ENCODE data around the gene DELE1. TPM values are rescaled to one million over a fixed set of nuclear protein-coding genes. Genes with fewer than 3 reads are reported as not detected.
A peak's percentile ranks its signal among the peaks of the same experiment; 100 is the strongest.

The DELE1 gene, protein sequence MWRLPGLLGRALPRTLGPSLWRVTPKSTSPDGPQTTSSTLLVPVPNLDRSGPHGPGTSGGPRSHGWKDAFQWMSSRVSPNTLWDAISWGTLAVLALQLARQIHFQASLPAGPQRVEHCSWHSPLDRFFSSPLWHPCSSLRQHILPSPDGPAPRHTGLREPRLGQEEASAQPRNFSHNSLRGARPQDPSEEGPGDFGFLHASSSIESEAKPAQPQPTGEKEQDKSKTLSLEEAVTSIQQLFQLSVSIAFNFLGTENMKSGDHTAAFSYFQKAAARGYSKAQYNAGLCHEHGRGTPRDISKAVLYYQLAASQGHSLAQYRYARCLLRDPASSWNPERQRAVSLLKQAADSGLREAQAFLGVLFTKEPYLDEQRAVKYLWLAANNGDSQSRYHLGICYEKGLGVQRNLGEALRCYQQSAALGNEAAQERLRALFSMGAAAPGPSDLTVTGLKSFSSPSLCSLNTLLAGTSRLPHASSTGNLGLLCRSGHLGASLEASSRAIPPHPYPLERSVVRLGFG
- total RNA-seq (2021) (79.3 to 83.8 TPM (median 81.5 TPM) in 3 replicates), Bru-seq, nascent RNA (percentile 85 among the genes with signal in this experiment)
- long read RNA-seq, experiment 1, full-length matches to known transcripts = 49 of 150 reads
- long read RNA-seq, experiment 1, partial matches to known transcripts = 37 of 150 reads
- long read RNA-seq, experiment 1, other reads (novel, unspliced or antisense) = 64 of 150 reads
- long read RNA-seq, experiment 2, full-length matches to known transcripts = 12 of 64 reads
- long read RNA-seq, experiment 2, partial matches to known transcripts = 18 of 64 reads
- long read RNA-seq, experiment 2, other reads (novel, unspliced or antisense) = 34 of 64 reads
- long read RNA-seq, experiment 3, full-length matches to known transcripts = 6 of 37 reads
- long read RNA-seq, experiment 3, partial matches to known transcripts = 16 of 37 reads
- long read RNA-seq, experiment 3, other reads (novel, unspliced or antisense) = 15 of 37 reads

DNA sequence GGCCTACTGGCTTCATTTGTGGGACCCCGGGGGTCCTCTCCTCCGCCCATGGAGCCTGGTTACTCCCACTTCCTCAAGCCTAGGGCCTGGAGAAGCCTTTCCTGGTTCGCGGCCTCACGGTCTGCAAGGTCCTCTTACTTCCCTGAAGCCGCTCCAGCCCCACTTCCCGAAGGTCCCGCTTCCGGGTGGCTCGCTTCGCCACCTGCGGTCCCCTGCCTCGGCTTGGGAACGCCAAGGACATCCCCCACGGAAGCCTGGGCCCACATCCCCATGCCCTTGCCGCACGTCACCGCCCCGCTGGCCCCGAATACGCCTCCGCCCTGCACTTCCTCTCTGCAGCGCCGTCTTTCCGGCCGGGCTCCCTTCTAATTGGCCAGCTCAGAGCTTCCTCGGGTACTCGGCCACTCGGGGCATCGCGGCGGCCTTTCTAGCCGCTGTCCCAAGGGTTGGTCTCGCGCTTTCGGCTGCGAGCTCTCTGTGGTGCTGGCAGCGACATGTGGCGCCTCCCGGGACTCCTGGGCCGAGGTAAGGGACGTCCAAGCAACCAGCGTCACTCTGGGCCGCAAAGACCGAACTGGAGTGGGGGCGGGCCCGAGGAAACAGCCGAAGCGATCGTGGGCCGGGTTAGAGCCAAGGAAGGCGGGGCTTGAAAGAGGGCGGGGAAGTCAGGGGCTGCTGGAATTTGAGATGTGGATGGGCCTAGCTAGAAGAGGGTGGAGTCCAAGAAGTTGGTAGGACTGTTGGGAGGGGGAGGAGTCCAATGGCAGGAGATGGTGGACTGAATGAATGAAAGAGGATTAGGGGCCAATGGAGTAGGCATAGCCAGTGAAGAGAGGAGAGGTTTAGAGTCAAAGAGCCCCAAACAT, at the start of gene DELE1:
Gene DELE1 (plus strand): TSS at position 424 of the 866 bp plus-strand sequence. CDS start 71 bp downstream, at position 495.
- ATAC-seq (peak; percentile 96), DNase-seq (ENCODE audit: low spot score) (peak; percentile 93)
- Mint-ChIP-seq H3K4me1 (peaks cover 15% of the 10 kb centered on the region), H3K36me3 (peaks cover 35% of the 10 kb centered on the region), H3K4me3 (peak within 1 kb of the TSS; percentile 67), H3K9me3 (no peaks in the 10 kb centered on the region), H3K27ac (peak within 1 kb of the TSS; percentile 87), H3K27me3 (ENCODE audit: low read depth) (no peaks in the 10 kb centered on the region)
- POLR2A ChIA-PET = interaction anchor here (0.7 to 1.9 kb wide), 17 partner anchors 9 to 259 kb away, joined by 3 to 10 read pairs (median 4); partner anchors contain the start of genes ARAP3, PCDH1, PCDH12 and RNF14
- CTCF ChIA-PET = interaction anchor here (0.6 to 3.3 kb wide), 28 partner anchors 8 to 510 kb away, joined by 3 to 39 read pairs (median 4); partner anchors contain the start of genes DIAPH1, GNPDA1, PCDH1 and PCDH12
- TF ChIP-seq, protein P1, sequence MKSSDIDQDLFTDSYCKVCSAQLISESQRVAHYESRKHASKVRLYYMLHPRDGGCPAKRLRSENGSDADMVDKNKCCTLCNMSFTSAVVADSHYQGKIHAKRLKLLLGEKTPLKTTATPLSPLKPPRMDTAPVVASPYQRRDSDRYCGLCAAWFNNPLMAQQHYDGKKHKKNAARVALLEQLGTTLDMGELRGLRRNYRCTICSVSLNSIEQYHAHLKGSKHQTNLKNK (CRISPR knock-in tag; IDR thresholded peaks at IDR 0.05) = no peak
- no peak for TF ChIP-seq ZBTB21 (CRISPR knock-in tag; IDR thresholded peaks at IDR 0.05; ENCODE audit: borderline replicate concordance)
- 0 out of 2 replicates have a peak, but pooled peaks have one; percentile 27 for TF ChIP-seq PRDM15 (CRISPR knock-in tag; IDR thresholded peaks at IDR 0.05)
- TF ChIP-seq ZNF671 (CRISPR knock-in tag; IDR thresholded peaks at IDR 0.05) = no peak
- peak; percentile 90; the same call in 1 of the 2 replicates for TF ChIP-seq FOXP1 (CRISPR knock-in tag; IDR thresholded peaks at IDR 0.05; ENCODE audit: borderline replicate concordance)
- TF ChIP-seq ZNF263 (CRISPR knock-in tag; IDR thresholded peaks at IDR 0.05; ENCODE audit: low read depth) = no peak
- TF ChIP-seq FOXJ3 (CRISPR knock-in tag; IDR thresholded peaks at IDR 0.05; ENCODE audit: borderline replicate concordance) = no peak
- 0 out of 2 replicates have a peak, but pooled peaks have one; percentile 48 for TF ChIP-seq ZNF232 (CRISPR knock-in tag; IDR thresholded peaks at IDR 0.05)
- TF ChIP-seq, protein P2, sequence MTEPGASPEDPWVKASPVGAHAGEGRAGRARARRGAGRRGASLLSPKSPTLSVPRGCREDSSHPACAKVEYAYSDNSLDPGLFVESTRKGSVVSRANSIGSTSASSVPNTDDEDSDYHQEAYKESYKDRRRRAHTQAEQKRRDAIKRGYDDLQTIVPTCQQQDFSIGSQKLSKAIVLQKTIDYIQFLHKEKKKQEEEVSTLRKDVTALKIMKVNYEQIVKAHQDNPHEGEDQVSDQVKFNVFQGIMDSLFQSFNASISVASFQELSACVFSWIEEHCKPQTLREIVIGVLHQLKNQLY (CRISPR knock-in tag; IDR thresholded peaks at IDR 0.05) = no peak
- TF ChIP-seq JAZF1 (CRISPR knock-in tag; IDR thresholded peaks at IDR 0.05) = no peak
- peak; percentile 80 for TF ChIP-seq CREM (CRISPR knock-in tag; IDR thresholded peaks at IDR 0.05)
- peak; percentile 58; the same call in 1 of the 2 replicates for TF ChIP-seq TEAD1 (CRISPR knock-in tag; IDR thresholded peaks at IDR 0.05)
- no peak for TF ChIP-seq JUN (CRISPR knock-in tag; IDR thresholded peaks at IDR 0.05)
- TF ChIP-seq, protein P3, sequence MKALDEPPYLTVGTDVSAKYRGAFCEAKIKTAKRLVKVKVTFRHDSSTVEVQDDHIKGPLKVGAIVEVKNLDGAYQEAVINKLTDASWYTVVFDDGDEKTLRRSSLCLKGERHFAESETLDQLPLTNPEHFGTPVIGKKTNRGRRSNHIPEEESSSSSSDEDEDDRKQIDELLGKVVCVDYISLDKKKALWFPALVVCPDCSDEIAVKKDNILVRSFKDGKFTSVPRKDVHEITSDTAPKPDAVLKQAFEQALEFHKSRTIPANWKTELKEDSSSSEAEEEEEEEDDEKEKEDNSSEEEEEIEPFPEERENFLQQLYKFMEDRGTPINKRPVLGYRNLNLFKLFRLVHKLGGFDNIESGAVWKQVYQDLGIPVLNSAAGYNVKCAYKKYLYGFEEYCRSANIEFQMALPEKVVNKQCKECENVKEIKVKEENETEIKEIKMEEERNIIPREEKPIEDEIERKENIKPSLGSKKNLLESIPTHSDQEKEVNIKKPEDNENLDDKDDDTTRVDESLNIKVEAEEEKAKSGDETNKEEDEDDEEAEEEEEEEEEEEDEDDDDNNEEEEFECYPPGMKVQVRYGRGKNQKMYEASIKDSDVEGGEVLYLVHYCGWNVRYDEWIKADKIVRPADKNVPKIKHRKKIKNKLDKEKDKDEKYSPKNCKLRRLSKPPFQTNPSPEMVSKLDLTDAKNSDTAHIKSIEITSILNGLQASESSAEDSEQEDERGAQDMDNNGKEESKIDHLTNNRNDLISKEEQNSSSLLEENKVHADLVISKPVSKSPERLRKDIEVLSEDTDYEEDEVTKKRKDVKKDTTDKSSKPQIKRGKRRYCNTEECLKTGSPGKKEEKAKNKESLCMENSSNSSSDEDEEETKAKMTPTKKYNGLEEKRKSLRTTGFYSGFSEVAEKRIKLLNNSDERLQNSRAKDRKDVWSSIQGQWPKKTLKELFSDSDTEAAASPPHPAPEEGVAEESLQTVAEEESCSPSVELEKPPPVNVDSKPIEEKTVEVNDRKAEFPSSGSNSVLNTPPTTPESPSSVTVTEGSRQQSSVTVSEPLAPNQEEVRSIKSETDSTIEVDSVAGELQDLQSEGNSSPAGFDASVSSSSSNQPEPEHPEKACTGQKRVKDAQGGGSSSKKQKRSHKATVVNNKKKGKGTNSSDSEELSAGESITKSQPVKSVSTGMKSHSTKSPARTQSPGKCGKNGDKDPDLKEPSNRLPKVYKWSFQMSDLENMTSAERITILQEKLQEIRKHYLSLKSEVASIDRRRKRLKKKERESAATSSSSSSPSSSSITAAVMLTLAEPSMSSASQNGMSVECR (CRISPR knock-in tag; IDR thresholded peaks at IDR 0.05; ENCODE audit: borderline replicate concordance) = peak; percentile 57; the same call in 1 of the 2 replicates
- TF ChIP-seq NFE2L1 (CRISPR knock-in tag; IDR thresholded peaks at IDR 0.05) = peak; percentile 71
- no peak for TF ChIP-seq ZNF416 (CRISPR knock-in tag; IDR thresholded peaks at IDR 0.05)
- no peak for TF ChIP-seq TP53 (CRISPR knock-in tag; IDR thresholded peaks at IDR 0.05)
- TF ChIP-seq ZNF121 (CRISPR knock-in tag; IDR thresholded peaks at IDR 0.05) = no peak
- TF ChIP-seq GRHL2 (CRISPR knock-in tag; IDR thresholded peaks at IDR 0.05; ENCODE audit: insufficient replicate concordance, severe bottlenecking) = no peak
- TF ChIP-seq, protein P4, sequence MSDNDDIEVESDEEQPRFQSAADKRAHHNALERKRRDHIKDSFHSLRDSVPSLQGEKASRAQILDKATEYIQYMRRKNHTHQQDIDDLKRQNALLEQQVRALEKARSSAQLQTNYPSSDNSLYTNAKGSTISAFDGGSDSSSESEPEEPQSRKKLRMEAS (CRISPR knock-in tag; IDR thresholded peaks at IDR 0.05) = peak; percentile 89
- peak; percentile 53 for TF ChIP-seq ZNF317 (CRISPR knock-in tag; IDR thresholded peaks at IDR 0.05; ENCODE audit: borderline replicate concordance, low read depth)
